Lung (tissue), 12 donors: ENCODE measurements around the gene COQ9. TPM values are rescaled to one million over a fixed set of nuclear protein-coding genes. Genes with fewer than 3 reads are reported as not detected.

Experiments used
- ATAC-seq: fragments of 200-7000 bp; cut with Tn5 transposase; one replicate; pipeline ENCODE4 v1.9.1; 2020; ENCODE audit warnings: moderate number of reproducible peaks; ENCODE audit not compliant: insufficient read depth, low FRiP score
- DNase-seq, 3 donors: peaks; one replicate each; pipeline ENCODE4 v3.0.0-alpha.2; 2013 to 2017
- H3K27ac ChIP-seq, 2 donors: one replicate each; pipeline ENCODE4 v1.5.1; 2013; ENCODE audit warnings: mild to moderate bottlenecking in 2 of 2, moderate library complexity in 2 of 2, control low read depth in 1 of 2, inconsistent platforms in 1 of 2, low read depth in 1 of 2, low read length in 1 of 2
- H3K27me3 ChIP-seq, 3 donors: one replicate each; pipeline ENCODE4 v1.5.1; 2013; ENCODE audit warnings: low read length in 2 of 3; ENCODE audit not compliant: control insufficient read depth in 3 of 3, insufficient read depth in 3 of 3
- H3K36me3 ChIP-seq, 4 donors: one replicate each; pipeline ENCODE4 v1.5.1; 2013; ENCODE audit warnings: low read length in 4 of 4, mild to moderate bottlenecking in 1 of 4, moderate library complexity in 1 of 4; ENCODE audit not compliant: control insufficient read depth in 4 of 4, insufficient read depth in 4 of 4
- H3K4me1 ChIP-seq, 5 donors: one replicate each; pipeline ENCODE4 v1.5.1; 2013; ENCODE audit warnings: low read length in 5 of 5, mild to moderate bottlenecking in 2 of 5, moderate library complexity in 1 of 5; ENCODE audit not compliant: control insufficient read depth in 5 of 5, insufficient read depth in 5 of 5
- H3K4me3 ChIP-seq: one replicate; pipeline ENCODE4 v1.5.1; 2013; ENCODE audit warnings: mild to moderate bottlenecking, control low read depth, moderate library complexity
- H3K9ac ChIP-seq, 2 donors: one replicate each; pipeline ENCODE4 v1.5.1; 2013; ENCODE audit warnings: low read length in 2 of 2, control low read depth in 1 of 2; ENCODE audit not compliant: insufficient read depth in 1 of 2
- H3K9me3 ChIP-seq, 4 donors: one replicate each; pipeline ENCODE4 v1.5.1; 2013; ENCODE audit warnings: low read length in 3 of 4, mild to moderate bottlenecking in 1 of 4, moderate library complexity in 1 of 4; ENCODE audit not compliant: control insufficient read depth in 4 of 4, insufficient read depth in 3 of 4
- WGBS, 2 donors: extraction: QIAGEN DNeasy Blood & Tissue Kit; methylation state at CpG; one replicate each; pipeline ENCODE4 v1.1.7; 2013; 5-methylcytosine and 5-hydroxymethylcytosine counted together
- polyA plus RNA-seq, 2 donors: library from polyadenylated mRNA; stranded (reverse); fragments of 200-250 nt; gene quantifications; one replicate each; pipeline ENCODE4 v1.2.1, GENCODE V29; 2013
- total RNA-seq, 2 donors: library from RNA; depleted of rRNA in 1 of 2; stranded (reverse); fragments of >200 nt in 1 of 2; gene quantifications; one replicate each; pipeline ENCODE4 v1.2.1, GENCODE V29; 2014 to 2021
- TF ChIP-seq, protein P1 (sequence below): IDR thresholded peaks from 2 replicates; pipeline ENCODE4 v1.5.1; 2012; ENCODE audit warnings: mild to moderate bottlenecking; ENCODE audit errors: control extremely low read depth, extremely low read depth
- donor health status: control.
- donor health status: control.
- donor health status: Bipolar disorder and iron deficiency.
- donor health status: healthy.
- donor health status: DM: yes; HTN: yes; CAD: no.

Gene COQ9
- total and polyA plus RNA-seq, 4 donors = 42.2 to 59.5 (median 46.8) TPM

DNA sequence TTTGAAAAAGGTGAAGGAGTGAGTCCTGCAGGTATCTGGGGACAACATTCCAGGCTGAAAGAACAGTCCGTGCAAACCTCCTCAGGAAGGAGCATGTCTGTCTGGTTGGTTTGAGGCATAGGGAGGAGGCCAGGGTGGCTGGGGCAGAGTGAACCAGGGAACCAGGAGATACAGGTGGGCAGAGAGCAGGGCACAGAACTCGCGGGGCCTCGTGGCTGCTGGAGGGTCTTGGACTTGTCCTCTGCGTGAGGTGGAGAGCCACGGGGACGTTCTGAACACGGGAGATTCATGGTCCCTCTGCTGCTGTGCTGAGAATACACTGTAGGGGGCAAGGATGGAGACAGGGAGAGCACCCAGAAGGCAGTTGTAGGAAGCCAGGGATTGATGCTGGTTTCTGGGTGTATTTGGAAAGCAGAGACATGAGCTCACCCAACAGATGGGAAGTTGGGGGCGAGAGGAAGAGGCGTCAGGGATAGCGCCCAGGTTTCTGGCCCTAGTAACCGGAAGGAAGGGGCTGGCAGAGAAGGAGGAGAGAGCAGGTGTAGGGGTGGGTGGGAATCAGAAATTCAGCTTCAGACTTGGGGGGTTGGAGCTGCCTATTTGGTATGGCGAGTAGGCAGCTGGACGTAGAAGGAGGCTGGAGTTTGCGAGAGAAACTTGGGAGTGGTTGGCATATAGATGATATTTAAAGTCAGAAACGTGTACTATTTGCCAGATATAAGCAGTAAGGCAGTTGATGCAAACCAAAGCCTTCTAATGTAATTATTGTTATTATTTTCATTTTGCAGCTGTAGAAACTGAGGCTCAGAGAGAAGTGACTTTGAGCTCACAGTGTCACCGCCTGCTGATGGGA lies 43.1 kb upstream of the COQ9 start, which contains the start of gene CCL17:
TSS of gene CCL17 (plus strand) at position 803 of the 853 bp plus-strand sequence. CDS start 9,166 bp downstream, outside the sequence.
- H3K9me3 ChIP-seq = no peaks in the 10 kb centered on the region
- H3K4me1 ChIP-seq = no peaks in the 10 kb centered on the region
- no peak within 1 kb of the TSS for H3K4me3 ChIP-seq
- ATAC-seq (no peak), DNase-seq (no peak)
- H3K36me3 ChIP-seq = no peaks in the 10 kb centered on the region
- no peak within 1 kb of the TSS for H3K27ac ChIP-seq
- TF ChIP-seq, protein P1, sequence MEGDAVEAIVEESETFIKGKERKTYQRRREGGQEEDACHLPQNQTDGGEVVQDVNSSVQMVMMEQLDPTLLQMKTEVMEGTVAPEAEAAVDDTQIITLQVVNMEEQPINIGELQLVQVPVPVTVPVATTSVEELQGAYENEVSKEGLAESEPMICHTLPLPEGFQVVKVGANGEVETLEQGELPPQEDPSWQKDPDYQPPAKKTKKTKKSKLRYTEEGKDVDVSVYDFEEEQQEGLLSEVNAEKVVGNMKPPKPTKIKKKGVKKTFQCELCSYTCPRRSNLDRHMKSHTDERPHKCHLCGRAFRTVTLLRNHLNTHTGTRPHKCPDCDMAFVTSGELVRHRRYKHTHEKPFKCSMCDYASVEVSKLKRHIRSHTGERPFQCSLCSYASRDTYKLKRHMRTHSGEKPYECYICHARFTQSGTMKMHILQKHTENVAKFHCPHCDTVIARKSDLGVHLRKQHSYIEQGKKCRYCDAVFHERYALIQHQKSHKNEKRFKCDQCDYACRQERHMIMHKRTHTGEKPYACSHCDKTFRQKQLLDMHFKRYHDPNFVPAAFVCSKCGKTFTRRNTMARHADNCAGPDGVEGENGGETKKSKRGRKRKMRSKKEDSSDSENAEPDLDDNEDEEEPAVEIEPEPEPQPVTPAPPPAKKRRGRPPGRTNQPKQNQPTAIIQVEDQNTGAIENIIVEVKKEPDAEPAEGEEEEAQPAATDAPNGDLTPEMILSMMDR = no peak
- H3K27me3 ChIP-seq = no peaks in the 10 kb centered on the region
- no peak within 1 kb of the TSS for H3K9ac ChIP-seq
- WGBS, 2 donors = 74 to 77% methylated on average over 17 of the region's 17 CpGs

DNA sequence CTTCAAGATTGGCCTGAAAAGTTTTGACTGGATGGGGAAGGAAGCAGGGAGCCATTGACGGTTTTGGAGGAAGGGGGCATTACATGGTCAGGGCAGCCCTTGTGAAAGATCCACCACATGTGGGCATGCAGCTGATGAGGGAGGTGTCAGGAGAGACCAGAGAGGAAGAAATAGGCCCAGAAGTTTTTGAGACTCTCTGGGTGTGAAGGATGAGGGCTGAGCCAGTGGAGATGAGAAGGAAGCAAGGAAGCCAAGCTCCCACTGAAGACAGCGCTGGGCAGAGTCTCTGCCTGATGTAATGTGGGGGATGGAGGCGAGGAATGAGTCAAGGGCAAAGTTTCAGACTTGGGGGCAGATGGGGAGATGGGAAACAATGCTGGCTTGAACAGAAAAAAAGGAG lies 42.2 kb upstream of the COQ9 start:
- Histone ChIP-seq H3K9ac (no peak overlapping the region), H3K27me3 (no peaks in the 10 kb centered on the region), H3K4me1 (peaks cover 0 to 8% (median 0%) of the 10 kb centered on the region in 5 donors), H3K9me3 (no peaks in the 10 kb centered on the region), H3K27ac (no peak overlapping the region), H3K4me3 (no peak overlapping the region), H3K36me3 (no peaks in the 10 kb centered on the region)
- WGBS, 2 donors = 59 to 71% methylated on average over 3 of the region's 3 CpGs
- DNase-seq (no peak), ATAC-seq (no peak)
- TF ChIP-seq, protein P1 = no peak

DNA sequence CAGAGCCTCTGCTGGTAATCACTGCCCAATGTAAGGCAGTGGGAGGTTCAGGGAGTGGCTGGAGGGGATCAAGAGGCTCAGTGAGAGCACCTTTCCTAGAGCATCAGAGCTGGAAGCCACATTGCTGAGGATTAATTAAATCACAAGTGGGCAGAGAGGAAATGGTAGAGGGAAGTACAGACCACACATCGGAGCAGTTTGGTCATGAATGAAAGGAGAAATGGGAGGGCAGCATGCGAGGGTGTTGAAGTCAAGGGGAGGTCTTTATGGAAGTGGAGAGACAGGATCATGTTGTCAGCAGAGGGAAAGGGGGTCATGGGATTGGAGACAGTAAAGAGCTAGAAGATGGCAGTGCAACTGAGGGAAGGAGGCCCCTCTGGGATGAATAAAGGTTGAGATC lies 40.4 kb upstream of the COQ9 start:
- no peak overlapping the region for H3K9ac ChIP-seq
- H3K27ac ChIP-seq = no peak overlapping the region
- no peaks in the 10 kb centered on the region for H3K9me3 ChIP-seq
- no peaks in the 10 kb centered on the region for H3K36me3 ChIP-seq
- no peaks in the 10 kb centered on the region for H3K27me3 ChIP-seq
- ATAC-seq = no peak
- no peak overlapping the region for H3K4me3 ChIP-seq
- WGBS, 2 donors = 37 to 56% methylated on average over 2 of the region's 2 CpGs
- H3K4me1 ChIP-seq = peaks cover 0 to 15% (median 0%) of the 10 kb centered on the region in 5 donors
- TF ChIP-seq, protein P1 = no peak
- DNase-seq = no peak
